Activated B cell treated with CpG ODN at 0.5 μM for 24 hours (primary cell): ENCODE data around the gene JAK1. TPM values are rescaled to one million over a fixed set of nuclear protein-coding genes. Genes with fewer than 3 reads are reported as not detected.

ENCODE experiments used
- ATAC-seq: fragments of 200-7000 bp; cut with Tn5 transposase; one replicate; pipeline ENCODE4 v1.10.0; 2021; ENCODE audit warnings: low read depth, mild to moderate bottlenecking, moderate library complexity
- CTCF ChIA-PET: fragments of 350-600 bp; sonication (Branson Sonifier 250); formaldehyde crosslinking; loops from one replicate; lab custom pipeline; 2021; ENCODE audit warnings: antibody characterized with exemption; lab: Charles Lee
- POLR2A ChIA-PET: fragments of 350-600 bp; sonication (Branson Sonifier 250); formaldehyde crosslinking; loops from one replicate; lab custom pipeline; 2021; ENCODE audit warnings: antibody characterized with exemption; lab: Charles Lee
- DNase-seq: peaks from one replicate; pipeline ENCODE4 v3.0.0; 2022
- H3K27ac Mint-ChIP-seq: one replicate; pipeline ENCODE4 v1.8.0; 2020; ENCODE audit warnings: mixed read lengths
- H3K27me3 Mint-ChIP-seq: one replicate; pipeline ENCODE4 v1.8.0; 2021; ENCODE audit warnings: mixed read lengths
- H3K36me3 Mint-ChIP-seq: one replicate; pipeline ENCODE4 v1.8.0; 2021; ENCODE audit warnings: low read depth, mixed read lengths
- H3K4me1 Mint-ChIP-seq: one replicate; pipeline ENCODE4 v1.8.0; 2021; ENCODE audit warnings: mixed read lengths
- H3K4me3 Mint-ChIP-seq: one replicate; pipeline ENCODE4 v1.8.0; 2020; ENCODE audit warnings: mild to moderate bottlenecking, mixed read lengths
- H3K9me3 Mint-ChIP-seq: one replicate; pipeline ENCODE4 v1.8.0; 2020; ENCODE audit warnings: mixed read lengths
- intact Hi-C: fragments of 100-400 bp; cut with micrococcal nuclease; formaldehyde crosslinking; loops from one replicate; pipeline ENCODE4 v1.15.1; 2024
- total RNA-seq: library from RNA; stranded (reverse); gene quantifications from 2 replicates; pipeline ENCODE4 v1.2.3, GENCODE V29; 2022
- TF ChIP-seq, protein P1 (sequence below): fragments of 200-600 bp; IDR thresholded peaks from one replicate; pipeline ENCODE4 v1.8.0; 2022; ENCODE audit warnings: antibody characterized with exemption, mild to moderate bottlenecking

Gene JAK1
- total RNA-seq, 1 donor from 2014 or later, result 215 TPM

DNA sequence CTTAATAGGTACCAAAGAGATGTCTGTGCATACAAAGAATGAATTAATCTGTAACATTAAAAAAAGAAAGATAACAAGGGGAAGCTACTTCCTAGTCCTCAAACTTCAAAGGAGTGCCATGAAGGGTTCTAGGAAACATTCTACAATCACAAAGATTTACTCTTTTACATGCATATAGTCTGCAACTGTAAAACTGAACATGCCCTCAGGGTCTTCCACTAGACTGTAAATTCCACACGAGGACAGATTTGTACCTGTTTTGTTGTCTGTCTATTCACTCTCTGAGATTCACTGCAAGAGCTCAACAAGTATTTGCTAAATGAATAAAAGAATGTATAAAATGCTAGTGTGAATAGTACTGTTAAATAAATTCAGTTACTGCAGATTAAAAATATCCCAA lies 4.4 kb downstream of the JAK1 start:
- intact Hi-C loops, result loop anchor here (2.0 to 10.0 kb wide), 4 partner anchors 13 to 1373 kb away; no protein-coding TSS in a partner anchor
- no peaks in the 10 kb centered on the region for H3K27me3 Mint-ChIP-seq
- ATAC-seq, result no peak
- ChIA-PET POLR2A (interaction anchor here (0.8 to 3.5 kb wide), 10 partner anchors 10 to 106 kb away, joined by 3 to 18 read pairs (median 4); no protein-coding TSS in a partner anchor), CTCF (interaction anchor here (1.4 kb wide), 1 partner anchor 14 kb away, joined by 5 read pairs; no protein-coding TSS in a partner anchor)
- peaks cover 9% of the 10 kb centered on the region for H3K36me3 Mint-ChIP-seq
- no peak for DNase-seq
- TF ChIP-seq, protein P1, sequence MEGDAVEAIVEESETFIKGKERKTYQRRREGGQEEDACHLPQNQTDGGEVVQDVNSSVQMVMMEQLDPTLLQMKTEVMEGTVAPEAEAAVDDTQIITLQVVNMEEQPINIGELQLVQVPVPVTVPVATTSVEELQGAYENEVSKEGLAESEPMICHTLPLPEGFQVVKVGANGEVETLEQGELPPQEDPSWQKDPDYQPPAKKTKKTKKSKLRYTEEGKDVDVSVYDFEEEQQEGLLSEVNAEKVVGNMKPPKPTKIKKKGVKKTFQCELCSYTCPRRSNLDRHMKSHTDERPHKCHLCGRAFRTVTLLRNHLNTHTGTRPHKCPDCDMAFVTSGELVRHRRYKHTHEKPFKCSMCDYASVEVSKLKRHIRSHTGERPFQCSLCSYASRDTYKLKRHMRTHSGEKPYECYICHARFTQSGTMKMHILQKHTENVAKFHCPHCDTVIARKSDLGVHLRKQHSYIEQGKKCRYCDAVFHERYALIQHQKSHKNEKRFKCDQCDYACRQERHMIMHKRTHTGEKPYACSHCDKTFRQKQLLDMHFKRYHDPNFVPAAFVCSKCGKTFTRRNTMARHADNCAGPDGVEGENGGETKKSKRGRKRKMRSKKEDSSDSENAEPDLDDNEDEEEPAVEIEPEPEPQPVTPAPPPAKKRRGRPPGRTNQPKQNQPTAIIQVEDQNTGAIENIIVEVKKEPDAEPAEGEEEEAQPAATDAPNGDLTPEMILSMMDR, result no peak
- no peaks in the 10 kb centered on the region for H3K9me3 Mint-ChIP-seq
- peak overlapping the region; percentile 88 for H3K27ac Mint-ChIP-seq
- H3K4me3 Mint-ChIP-seq, result peak overlapping the region; percentile 93
- peaks cover 81% of the 10 kb centered on the region for H3K4me1 Mint-ChIP-seq

DNA sequence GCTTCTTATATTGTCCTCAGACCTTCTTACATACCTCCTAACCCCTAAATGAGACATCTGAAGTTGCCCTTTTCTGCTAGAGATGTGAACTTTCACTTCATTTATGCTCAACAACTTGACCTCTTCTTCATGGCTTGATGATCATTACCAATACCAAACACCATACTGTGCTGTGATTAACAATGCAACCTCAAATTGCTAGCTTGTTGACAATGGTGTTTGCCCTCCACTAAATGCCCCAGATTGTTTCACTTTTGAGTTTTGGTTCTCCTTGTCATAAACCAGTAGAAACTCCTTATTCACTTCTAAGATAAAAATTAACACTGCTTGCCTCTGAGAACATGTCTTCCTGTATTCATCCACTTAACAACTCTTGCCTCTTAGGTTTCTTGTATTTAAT lies 5.6 kb downstream of the JAK1 start:
- Mint-ChIP-seq H3K27me3 (no peaks in the 10 kb centered on the region), H3K4me1 (peaks cover 78% of the 10 kb centered on the region), H3K27ac (peak overlapping the region; percentile 88), H3K9me3 (no peaks in the 10 kb centered on the region), H3K4me3 (peak overlapping the region; percentile 93), H3K36me3 (peaks cover 7% of the 10 kb centered on the region)
- TF ChIP-seq, protein P1, result no peak
- intact Hi-C loops, result loop anchor here (1.0 to 10.0 kb wide), 3 partner anchors 96 to 1374 kb away; no protein-coding TSS in a partner anchor
- POLR2A ChIA-PET, result interaction anchor here (0.6 to 3.5 kb wide), 7 partner anchors 9 to 114 kb away, joined by 3 to 18 read pairs (median 6); no protein-coding TSS in a partner anchor
- CTCF ChIA-PET, result interaction anchor here (0.7 kb wide), 1 partner anchor 42 kb away, joined by 3 read pairs; no protein-coding TSS in a partner anchor
- DNase-seq (no peak), ATAC-seq (peak; percentile 35)

DNA sequence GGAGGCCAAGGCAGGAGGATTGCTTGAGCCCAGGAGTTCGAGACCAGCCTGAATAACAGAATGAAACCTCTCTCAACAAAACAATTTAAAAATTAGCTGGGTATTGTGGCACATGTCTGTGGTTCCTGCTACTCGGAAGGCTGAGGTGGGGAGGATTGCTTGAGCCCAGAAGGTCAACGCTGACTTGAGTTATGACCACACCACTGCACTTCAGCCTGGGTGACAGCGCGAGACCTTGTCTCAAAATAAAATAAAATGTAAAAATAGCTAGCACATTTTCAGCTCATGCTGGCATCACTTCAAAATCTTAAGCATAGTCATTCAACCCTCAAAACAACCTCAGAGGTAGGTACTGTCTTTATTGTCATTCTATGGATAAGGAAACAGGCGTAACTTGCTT lies 6.4 kb downstream of the JAK1 start:
- DNase-seq, result no peak
- Mint-ChIP-seq H3K4me1 (peaks cover 73% of the 10 kb centered on the region), H3K27me3 (no peaks in the 10 kb centered on the region), H3K27ac (peak overlapping the region; percentile 88), H3K36me3 (peaks cover under 1% of the 10 kb centered on the region), H3K9me3 (no peaks in the 10 kb centered on the region), H3K4me3 (peak overlapping the region; percentile 93)
- TF ChIP-seq, protein P1, result no peak
- intact Hi-C loops, result loop anchor here (1.0 to 10.0 kb wide), 3 partner anchors 96 to 1375 kb away; no protein-coding TSS in a partner anchor
- ATAC-seq, result no peak
- POLR2A ChIA-PET, result interaction anchor here (1.3 to 3.5 kb wide), 5 partner anchors 8 to 96 kb away, joined by 3 to 18 read pairs (median 6); no protein-coding TSS in a partner anchor
- CTCF ChIA-PET, result interaction anchor here (1.1 kb wide), 1 partner anchor 81 kb away, joined by 3 read pairs; no protein-coding TSS in a partner anchor

DNA sequence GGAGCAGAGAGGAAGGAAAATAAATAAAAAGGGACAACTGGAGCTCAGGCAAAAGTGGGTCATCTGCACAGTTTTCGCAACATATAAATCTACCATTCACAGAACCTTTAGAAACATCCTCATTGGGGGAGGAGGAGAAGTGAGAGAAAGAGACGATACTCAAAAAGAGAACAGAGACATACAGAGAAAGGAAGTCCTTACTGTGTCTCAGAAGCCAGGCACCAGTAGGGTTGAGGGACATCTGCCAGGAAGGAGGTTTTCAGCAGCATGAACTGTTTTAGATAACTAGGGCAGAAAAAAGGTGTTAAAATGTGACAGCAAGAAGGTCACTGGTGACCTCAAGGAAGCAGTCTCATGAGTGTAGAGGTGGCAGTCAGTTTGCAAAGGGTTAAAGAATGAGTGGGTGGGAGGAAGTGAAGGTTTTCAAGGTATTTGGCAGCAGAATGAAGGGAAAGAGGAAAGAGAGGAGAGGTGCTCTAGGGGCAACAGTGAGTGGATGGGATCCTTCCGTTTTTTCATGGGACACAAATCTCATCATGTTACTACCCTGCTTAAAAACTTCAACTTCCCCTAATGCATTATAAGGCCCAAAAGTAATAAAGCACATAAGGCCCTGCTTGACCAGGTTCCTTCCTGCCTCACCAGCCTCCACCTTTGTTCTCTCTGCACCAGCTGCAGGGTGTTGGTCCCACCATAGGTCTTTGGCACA lies 9.5 kb downstream of the JAK1 start:
- no peak overlapping the region for H3K4me3 Mint-ChIP-seq
- ChIA-PET CTCF (interaction anchor here (1.2 kb wide), 1 partner anchor 41 kb away, joined by 3 read pairs; no protein-coding TSS in a partner anchor), POLR2A (interaction anchor here (2.2 kb wide), 1 partner anchor 9 kb away, joined by 16 read pairs; the partner anchor contains the start of gene JAK1)
- intact Hi-C loops, result loop anchor here (1.0 to 2.0 kb wide), 6 partner anchors 9 to 112 kb away; partner anchors contain the start of gene JAK1
- no peaks in the 10 kb centered on the region for H3K36me3 Mint-ChIP-seq
- no peak for DNase-seq
- no peaks in the 10 kb centered on the region for H3K9me3 Mint-ChIP-seq
- ATAC-seq, result peak; percentile 83
- H3K4me1 Mint-ChIP-seq, result peaks cover 68% of the 10 kb centered on the region
- no peak overlapping the region for H3K27ac Mint-ChIP-seq
- no peaks in the 10 kb centered on the region for H3K27me3 Mint-ChIP-seq
- TF ChIP-seq, protein P1, result no peak
